Nucleus accumbens (tissue), 56 donors: Measurements from ENCODE around the gene CTDSP1.

Experiments used
- DNase-seq, 56 donors: peaks; one replicate each; lab custom pipeline; 2025; lab: John Stamatoyannopoulos, UW

Gene CTDSP1

GRCh38 chr2:218398437-218399390, 954 bp upstream of the CTDSP1 start:
- peak in 45 of 56 donors; percentile 22 to 87 (median 61) for DNase-seq

GRCh38 chr2:218400167-218400929, 680 bp downstream of the CTDSP1 start:
- peak in 18 of 56 donors; percentile 26 to 75 (median 44) for DNase-seq

- no peak for DNase-seq
Observed at GRCh38 chr2:218400930-218401881, 1.5 kb downstream of the CTDSP1 start.

GRCh38 chr2:218401890-218402289, 2.2 kb downstream of the CTDSP1 start:
- DNase-seq = no peak

GRCh38 chr2:218402491-218402901, 2.8 kb downstream of the CTDSP1 start:
- DNase-seq = no peak

GRCh38 chr2:218402911-218403411, 3.3 kb downstream of the CTDSP1 start:
- no peak for DNase-seq

GRCh38 chr2:218403810-218404209, 4.1 kb downstream of the CTDSP1 start:
- no peak for DNase-seq

GRCh38 chr2:218404351-218405085, 4.8 kb downstream of the CTDSP1 start:
- DNase-seq = no peak

GRCh38 chr2:218405086-218405745, 5.5 kb downstream of the CTDSP1 start:
- DNase-seq = no peak

GRCh38 chr2:218405746-218406208, 6.1 kb downstream of the CTDSP1 start:
- DNase-seq = peak in 1 of 56 donors; percentile 38

- peak in 55 of 56 donors; percentile 70 to 99 (median 93) for DNase-seq
Observed at GRCh38 chr2:218406209-218406948, 6.7 kb downstream of the CTDSP1 start.

GRCh38 chr2:218406949-218407618, 7.4 kb downstream of the CTDSP1 start:
- DNase-seq = peak in 30 of 56 donors; percentile 20 to 62 (median 46)

- no peak for DNase-seq
Observed at GRCh38 chr2:218407717-218408116, 8.0 kb downstream of the CTDSP1 start.

- DNase-seq = no peak
Observed at GRCh38 chr2:218418321-218418716, 18.7 kb downstream of the CTDSP1 start.

GRCh38 chr2:218418717-218419458, 19.2 kb downstream of the CTDSP1 start, which contains the start of gene VIL1:
VIL1 (plus strand) TSS chr2:218419123; CDS start chr2:218423779, 4,656 bp downstream.
- DNase-seq = no peak

GRCh38 chr2:218419630-218420216, 20.1 kb downstream of the CTDSP1 start:
- DNase-seq = no peak
